NCI-H2029 treated with DMSO at 0.1 percent for 48 hours (cell line): ENCODE data around the gene GPAT2.
"Not testable (repeated sequence)": the region's sequence is repeated elsewhere in the genome, so short reads cannot be mapped to it uniquely, and the experiment has no call there.

Experiments
- DNase-seq: peaks from one replicate; lab custom pipeline; 2025; lab: John Stamatoyannopoulos, UW

The GPAT2 gene

DNA sequence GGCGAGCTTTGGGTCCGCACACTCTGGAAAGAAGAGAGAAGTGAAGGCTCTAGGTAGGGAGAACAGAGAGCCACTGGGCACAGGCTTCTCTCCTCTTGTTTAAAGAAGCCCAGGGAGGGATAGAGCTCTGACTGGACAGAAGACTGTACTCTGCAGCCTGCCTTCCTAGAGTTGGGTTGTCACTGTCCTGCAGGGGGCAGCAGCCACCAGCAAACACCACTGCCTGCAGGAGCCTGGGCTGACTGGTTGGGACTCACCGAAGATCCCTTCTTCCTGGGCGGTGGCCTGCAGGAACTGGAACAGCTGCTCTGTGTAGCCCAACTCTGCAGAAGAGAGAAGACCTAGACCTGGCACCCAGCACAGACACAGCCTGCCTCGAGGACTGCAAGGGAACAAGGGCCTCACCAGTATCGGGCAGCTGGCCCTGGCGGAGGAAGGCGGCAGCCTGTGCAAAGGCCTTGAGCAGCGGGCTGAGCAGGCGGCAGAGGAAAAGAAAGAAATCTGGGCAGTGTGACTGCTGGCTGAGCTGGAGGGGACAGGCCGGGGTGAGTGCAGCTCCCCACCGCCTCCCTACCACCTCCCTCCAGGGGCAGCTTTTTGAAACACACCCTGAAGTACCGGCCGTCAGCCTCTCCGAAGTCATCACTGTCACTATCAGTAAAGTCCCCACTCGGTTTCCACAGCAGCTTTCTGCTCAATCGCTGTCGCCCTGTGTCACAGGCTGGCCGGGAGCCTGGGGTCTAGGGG, 11.8 kb downstream of the GPAT2 start:
- not testable (repeated sequence) for DNase-seq

- not testable (repeated sequence) for DNase-seq
Observed at GRCh38 chr2:96022126-96022525, 12.6 kb downstream of the GPAT2 start.

DNA sequence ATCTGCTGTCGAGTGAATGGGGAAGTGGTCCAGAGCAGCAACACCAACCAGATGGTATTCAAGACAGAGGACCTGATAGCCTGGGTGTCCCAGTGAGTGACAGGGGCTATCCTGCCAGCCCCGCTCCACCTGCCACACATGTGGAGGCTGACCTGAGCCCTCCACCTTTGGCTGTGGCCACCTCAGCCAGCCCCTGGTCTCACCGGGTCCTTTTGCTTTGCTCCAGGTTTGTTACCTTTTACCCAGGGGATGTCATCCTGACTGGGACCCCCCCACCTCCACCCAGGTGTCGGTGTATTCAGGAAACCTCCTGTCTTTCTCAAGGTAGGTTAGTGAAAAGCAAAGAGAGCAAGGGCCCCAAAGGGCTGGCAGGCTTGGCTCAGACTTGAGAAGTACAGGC, 13.6 kb downstream of the GPAT2 start:
- not testable (repeated sequence) for DNase-seq

- not testable (repeated sequence) for DNase-seq
Observed at GRCh38 chr2:96019909-96020590, 14.7 kb downstream of the GPAT2 start.

DNA sequence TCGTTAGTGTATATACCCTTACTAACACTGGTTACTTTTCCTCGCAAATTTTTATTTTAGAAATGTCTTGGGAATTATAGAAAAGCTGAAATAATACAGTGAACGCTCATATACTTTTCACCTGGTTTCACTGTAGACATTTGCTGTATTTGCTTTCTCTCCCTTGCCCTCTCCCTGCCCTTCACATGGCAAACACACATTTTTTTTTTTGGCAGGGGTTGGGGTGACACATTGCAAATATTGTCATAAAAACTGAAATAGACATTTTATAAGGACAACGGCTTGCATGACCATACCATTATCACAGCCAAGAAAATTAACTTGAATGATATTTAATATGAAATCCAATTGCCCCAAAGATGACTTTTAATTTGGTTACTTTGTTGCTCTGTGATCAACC, 18.4 kb downstream of the GPAT2 start:
- not testable (repeated sequence) for DNase-seq

GRCh38 chr2:96012792-96013264, 21.9 kb downstream of the GPAT2 start:
- not testable (repeated sequence) for DNase-seq

GRCh38 chr2:96012086-96012791, 22.5 kb downstream of the GPAT2 start:
- not testable (repeated sequence) for DNase-seq

DNA sequence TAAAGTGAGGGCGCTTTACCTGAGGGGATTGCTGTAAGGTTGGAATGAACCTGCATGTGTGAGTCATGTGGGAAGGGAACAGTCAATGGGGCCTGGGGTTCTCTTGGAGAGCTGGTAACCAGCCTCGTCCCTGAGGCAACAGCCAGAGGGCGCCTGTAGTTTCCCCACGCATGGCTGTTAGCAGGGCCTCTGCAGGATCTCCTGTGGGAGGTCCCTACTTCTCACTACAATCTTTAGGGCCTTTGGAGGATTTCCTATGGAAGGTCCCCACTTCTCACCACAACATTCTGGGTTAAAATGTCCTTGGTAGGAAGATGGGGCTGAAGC, 23.6 kb downstream of the GPAT2 start:
- DNase-seq, result not testable (repeated sequence)

DNA sequence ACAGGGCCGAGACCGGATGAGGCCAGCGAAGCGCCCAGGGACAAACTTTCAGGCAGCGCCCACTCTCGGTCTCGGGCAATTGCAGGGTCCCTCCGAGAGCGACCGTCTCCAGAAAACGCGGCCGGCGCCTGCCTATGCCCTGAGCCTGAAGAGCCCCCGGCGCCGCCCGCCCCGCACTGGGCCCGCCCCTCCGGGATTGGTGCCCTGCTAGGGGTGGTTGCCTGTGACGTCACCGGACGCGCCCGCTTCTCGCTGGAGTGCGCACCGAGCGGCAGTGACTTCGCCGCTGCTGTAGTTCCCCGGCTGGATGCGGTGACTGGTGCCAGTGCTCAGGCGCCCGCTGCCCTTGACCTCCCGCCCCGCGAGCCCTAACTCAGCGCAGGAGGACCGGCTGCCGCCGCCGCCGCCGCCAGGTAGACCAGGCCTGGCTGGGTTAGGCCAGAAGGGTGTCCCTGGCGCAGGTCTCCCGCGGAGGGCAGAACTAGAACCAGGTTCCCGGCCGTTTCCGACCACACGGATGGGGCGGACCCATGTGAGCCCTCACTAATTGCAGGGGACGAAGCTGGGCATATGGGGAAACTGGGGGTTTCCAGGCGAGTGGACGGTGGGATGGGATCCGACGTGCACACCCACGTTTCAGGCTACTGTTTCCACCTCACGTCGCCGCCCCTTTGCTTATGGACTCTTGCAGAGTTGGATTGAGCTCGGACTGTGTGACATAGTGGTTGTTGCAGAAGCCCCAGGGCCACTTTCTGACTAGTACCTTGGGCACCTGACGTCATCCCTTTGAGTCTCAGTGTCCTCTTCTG, 24.2 kb downstream of the GPAT2 start:
- DNase-seq, result not testable (repeated sequence)

DNA sequence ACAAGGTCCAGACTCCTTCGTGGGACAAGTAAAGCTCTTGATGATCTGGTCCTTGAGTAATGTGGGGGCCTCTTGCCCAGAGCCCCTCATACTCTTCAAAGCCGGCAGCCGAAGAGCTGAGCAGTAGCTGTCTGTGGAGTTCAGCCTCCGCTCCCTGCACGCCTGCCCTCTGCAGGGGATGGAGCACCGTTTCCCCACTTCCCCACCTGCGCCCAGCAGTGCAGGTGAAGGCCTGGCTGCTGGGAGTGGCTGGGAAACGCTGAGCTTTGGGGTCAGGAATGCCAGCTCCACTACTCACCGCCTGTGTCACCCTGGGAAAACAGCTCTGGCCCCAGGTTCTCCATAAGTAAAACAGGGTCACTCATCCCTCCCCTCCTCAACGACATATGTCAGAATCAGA, 24.9 kb downstream of the GPAT2 start:
- DNase-seq, result not testable (repeated sequence)

- not testable (repeated sequence) for DNase-seq
Observed at GRCh38 chr2:96008051-96008450, 26.7 kb downstream of the GPAT2 start.

GRCh38 chr2:96006248-96006647, 28.5 kb downstream of the GPAT2 start:
- not testable (repeated sequence) for DNase-seq

- not testable (repeated sequence) for DNase-seq
Observed at GRCh38 chr2:95992520-95993272, 42.0 kb downstream of the GPAT2 start.

GRCh38 chr2:95992102-95992501, 42.6 kb downstream of the GPAT2 start:
- not testable (repeated sequence) for DNase-seq

DNA sequence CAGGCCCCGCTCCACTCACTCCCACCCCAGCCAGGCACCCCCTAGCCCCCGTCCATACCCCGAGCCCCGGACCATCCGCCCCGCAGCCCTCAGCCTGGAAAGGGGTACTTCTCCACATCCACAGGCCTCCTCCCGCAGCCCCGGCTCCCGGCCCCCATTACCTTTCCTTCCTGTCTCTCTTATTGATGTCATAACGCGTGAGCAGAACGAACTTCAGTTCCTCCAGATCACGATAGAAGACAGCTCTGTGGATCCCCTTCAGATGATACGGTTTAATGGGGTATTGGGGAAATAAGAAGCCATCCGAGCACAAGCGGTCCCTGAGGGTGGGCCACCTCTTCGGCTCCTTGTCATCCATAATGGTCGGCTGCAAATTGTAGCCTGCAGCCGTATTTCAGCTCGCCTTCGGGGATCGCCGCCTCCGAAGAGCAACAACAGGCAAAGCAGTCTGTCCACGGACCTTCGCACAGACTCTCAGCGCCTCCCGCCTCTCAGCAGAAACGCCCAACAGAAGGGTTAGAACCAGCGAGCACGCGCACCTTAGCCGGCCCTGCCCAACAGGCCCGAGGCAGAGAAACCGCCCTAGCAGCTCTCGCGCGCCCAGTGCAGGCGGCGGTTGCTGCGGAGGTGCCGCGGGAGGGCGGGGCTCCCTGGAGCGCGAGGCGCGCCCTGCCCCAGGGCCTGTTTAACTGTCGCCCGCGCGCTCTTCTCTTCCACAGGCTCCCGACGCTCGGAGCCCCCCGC, 43.2 kb downstream of the GPAT2 start, which contains the start of gene ANKRD36C:
ANKRD36C (minus strand) TSS at position 474 of the 744 bp plus-strand sequence; CDS start at position 358, 116 bp downstream.
- DNase-seq, result not testable (repeated sequence)

DNA sequence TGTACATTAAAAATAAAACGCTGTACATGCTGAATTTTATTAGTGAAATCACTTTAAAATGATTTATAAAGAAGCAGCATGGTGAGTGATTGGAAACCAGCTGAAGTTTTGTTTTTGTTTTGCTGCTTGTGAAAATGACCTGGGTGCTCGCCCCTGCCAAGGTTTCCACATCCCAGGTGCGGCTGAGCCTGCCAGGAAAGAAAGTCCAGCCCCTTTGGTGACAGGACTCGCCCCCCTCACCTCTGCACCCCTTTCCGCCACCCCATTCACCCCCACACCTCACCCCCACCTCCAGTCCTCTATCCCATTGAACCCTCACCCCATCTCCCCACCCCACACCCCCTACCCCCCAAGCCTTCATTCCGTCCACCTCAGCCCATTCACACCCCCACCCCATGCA, 43.8 kb downstream of the GPAT2 start:
- not testable (repeated sequence) for DNase-seq
